HG02759 (cell line): Measurements from ENCODE around the gene ANGPT4.
"Not testable (repeated sequence)": the region's sequence is repeated elsewhere in the genome, so short reads cannot be mapped to it uniquely, and the experiment has no call there.

Source experiments
- ATAC-seq: cut with Tn5 transposase; IDR thresholded peaks from one replicate; pipeline ENCODE4 v1.9.1; 2021; ENCODE audit warnings: mild to moderate bottlenecking, moderate library complexity; ENCODE audit not compliant: unreplicated experiment

ANGPT4 gene

DNA sequence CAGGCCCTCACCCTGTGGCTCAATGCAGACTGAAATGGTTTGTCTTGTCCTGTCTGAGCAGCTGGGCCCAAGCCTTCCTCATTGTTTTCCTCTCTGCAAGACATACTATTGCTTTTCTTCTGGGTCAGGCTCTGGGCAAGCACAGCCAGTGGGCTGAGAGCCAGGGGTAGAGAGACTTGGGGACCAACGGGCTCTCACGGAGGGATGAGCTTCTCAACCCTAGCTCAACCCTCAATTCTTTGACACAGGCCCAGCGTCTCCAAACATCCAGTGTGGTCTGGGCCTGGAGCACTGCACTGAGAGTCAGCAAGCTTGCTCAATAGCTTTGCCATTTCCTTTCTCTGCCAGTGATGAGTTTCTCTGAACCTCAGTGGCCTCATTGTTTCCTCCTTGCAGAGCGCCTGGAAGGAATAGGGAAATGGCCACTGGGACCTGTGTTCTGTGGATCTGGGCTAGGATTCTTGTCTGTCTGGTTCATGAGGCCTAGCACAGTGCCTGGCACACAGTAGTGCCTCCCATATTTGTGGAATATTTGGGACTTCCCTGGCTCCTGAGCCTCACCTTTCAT, 9.3 kb downstream of the ANGPT4 start:
- no peak for ATAC-seq

GRCh38 chr20:906001-906520, 10.1 kb downstream of the ANGPT4 start:
- no peak for ATAC-seq

DNA sequence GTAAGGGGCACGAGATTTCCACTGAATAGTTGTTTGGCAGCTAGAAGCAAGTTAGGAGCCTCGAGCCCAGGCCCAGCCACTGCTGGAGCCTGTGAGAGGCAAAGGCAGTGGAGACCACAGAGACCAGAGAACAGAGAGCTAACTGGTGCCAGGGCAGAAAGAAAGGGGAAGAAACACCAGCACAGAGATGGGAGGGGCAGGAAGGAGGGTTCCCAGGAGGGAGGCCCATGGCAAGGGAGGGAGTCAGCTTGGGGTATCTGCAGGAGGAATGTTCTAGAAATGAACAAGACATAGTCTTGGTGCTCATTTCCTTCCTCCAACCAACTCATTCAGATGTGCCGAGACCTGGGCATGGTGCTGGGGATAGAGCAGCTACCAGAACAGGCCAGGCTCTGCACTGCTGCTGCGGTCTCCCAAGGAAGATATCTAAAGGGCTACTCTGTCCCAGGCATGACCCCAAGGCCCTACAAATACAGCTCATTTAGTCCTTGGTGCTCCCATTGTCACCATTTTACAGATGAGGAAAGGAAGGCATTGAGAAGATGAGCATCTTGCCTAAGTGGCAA, 10.7 kb downstream of the ANGPT4 start:
- no peak for ATAC-seq

- no peak for ATAC-seq
These were observed 12.0 kb downstream of the ANGPT4 start for GRCh38 chr20:904039-904545.

GRCh38 chr20:897436-897835, 18.7 kb downstream of the ANGPT4 start:
- ATAC-seq, result not testable (repeated sequence)

DNA sequence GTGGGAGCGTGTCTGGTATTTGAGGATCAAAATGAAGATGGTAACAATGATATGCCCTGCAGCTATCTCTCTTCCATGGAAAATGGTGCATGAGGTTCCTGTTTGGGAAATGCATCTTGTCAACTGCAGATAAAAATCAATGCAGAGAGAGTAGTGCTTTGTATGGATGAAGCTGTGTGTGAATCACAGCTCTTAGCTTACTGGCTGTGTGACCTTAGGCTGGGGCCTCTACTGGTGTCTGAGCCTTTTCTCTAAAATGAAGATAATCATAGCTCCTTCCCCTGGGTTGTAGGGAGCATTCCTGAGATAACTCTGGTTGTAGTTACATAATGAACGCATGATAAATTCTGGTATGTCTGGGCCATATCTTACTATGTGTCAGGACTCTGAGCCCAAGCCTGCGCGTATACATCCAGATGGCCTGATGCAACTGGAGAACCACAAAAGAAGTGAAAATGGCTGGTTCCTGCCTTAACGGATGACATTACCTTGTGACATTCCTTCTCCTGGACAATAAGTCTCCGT, 19.6 kb downstream of the ANGPT4 start:
- ATAC-seq, result no peak

GRCh38 chr20:892371-892770, 23.8 kb downstream of the ANGPT4 start:
- ATAC-seq, result not testable (repeated sequence)

GRCh38 chr20:891706-892080, 24.4 kb downstream of the ANGPT4 start:
- peak; percentile 64 for ATAC-seq

DNA sequence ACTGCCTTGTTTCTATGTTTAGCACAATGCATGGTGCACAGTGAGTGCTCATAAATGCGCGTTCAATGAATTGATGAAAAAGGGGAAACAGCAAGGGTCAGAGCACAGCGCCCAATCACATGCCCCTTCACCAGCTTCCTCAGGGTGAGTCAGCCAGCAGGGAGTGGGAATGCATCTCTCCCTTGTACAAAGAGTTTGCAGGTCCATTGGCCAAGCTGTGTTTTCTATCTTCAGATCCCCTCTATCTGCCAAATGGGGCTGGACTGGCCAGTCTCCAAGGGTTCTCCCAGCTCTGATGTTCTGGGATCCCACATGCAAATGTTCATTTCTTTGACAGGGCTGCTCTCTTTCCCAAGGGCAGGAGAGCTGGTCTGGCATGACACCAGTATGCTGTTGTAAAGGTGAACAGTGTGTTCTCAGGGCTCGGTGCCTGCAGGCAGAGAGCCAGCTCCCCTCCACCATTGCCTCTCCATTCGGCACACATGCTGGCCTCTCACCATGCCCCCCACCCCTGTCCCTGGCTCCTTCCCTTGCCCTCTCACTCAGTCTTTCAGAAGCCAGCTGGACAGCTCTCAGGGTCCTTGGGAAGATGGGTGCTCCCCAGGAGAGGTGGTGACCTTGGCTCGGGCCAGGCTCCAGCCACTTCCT, 25.0 kb downstream of the ANGPT4 start:
- no peak for ATAC-seq

DNA sequence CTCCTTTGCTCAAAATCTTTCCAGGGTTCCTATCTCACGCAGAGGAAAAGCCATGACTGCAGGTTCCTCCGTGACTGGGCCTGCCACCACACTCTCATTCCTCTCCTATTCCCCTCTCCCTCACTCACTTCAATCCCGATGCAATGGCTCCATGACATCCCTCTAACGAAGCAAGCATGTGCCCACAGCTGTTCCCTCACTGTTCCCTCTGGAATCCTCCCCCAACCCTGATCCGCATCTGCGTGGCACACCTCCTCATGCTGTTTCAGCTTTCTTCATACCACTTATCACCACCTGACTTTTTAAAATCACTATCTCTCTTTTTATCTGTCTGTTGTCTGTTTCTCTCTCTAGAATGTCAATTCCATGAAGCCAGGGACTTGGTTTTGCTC, 25.5 kb downstream of the ANGPT4 start:
- ATAC-seq, result no peak

DNA sequence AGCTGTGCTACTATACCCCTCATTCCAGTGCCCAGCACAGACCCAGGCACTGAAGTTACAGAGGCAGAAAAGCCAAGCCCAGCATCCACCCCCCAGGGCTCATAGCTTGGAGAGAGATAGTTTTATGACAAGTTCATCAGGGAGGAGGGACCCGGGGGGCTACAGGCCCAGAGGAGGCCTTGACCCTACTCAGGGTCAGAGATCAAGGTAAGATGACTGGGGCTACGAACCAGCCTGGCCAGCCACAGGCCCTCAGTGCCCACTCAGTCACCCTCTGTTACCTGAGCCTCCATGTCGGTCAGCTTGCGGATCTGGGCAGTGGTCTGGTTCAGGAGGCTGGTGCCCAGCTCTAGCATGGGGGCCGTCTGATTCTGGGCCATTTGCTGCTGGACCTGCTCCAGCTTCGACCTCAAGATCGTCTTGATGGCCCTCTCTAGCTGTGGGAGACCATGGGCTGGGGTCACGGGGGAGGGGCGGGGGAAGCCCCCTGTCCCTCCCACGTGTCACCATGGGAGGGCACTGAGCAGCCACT, 26.1 kb downstream of the ANGPT4 start:
- ATAC-seq, result no peak

- ATAC-seq, result no peak
These were observed 27.0 kb downstream of the ANGPT4 start for GRCh38 chr20:889106-889505.

GRCh38 chr20:888057-888456, 28.1 kb downstream of the ANGPT4 start:
- ATAC-seq, result no peak

DNA sequence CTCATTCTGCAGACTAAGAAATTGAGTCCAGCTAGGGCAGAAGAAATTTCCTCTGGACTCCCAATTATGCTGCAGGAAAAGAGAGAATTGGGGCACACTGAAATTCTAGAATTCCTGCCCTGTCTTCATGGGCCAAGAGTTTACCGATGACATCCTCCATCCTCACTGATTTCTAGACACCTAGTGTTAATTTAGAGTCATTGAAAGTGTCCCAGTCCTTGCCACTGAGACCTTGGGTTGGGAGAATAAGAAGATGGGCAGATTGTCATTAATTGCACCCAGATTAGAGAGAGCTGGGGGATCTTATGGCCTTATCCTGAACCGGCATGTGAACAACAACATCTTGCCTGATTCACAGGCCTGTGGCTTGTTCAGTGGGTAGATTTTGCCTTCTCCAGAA, 29.0 kb downstream of the ANGPT4 start:
- no peak for ATAC-seq

- no peak for ATAC-seq
These were observed 30.9 kb downstream of the ANGPT4 start for GRCh38 chr20:884983-885952.

- no peak for ATAC-seq
These were observed 34.4 kb downstream of the ANGPT4 start for GRCh38 chr20:881783-882144.

GRCh38 chr20:881051-881782, 34.9 kb downstream of the ANGPT4 start:
- ATAC-seq, result no peak

DNA sequence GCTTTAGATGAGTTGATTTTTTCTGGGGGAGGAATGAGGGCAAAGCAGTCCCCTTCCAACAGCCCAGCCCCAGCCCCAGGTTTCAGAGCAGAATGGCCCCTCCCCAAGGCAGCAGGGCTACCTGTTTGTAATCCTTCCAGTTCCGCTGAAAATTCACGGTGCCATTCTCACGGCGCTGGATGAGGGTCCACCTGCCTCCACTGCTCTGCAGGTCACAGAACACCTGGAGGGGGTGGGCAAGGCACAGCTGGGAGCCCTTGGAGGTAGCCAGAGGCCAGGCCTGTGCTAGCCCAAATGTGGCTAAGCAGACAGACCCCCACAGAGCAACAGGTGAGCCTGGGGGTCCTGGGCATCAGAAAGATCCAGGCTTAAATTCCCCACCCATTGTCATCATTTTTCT, 36.5 kb downstream of the ANGPT4 start:
- ATAC-seq, result no peak

- no peak for ATAC-seq
These were observed 37.4 kb downstream of the ANGPT4 start for GRCh38 chr20:878511-879307.
